ENCODE results near the gene GABARAP.
"Not testable (repeated sequence)": the region's sequence is repeated elsewhere in the genome, so short reads cannot be mapped to it uniquely, and the experiment has no call there.

The GABARAP gene

GRCh38 chr17:7246779-7247178 lies 4.5 kb upstream of the GABARAP start:
- Mint-ChIP-seq H3K9me3 (no peaks in the 10 kb centered on the region), H3K4me1 (peaks cover 40% of the 10 kb centered on the region), H3K27me3 (ENCODE audit: low read depth, poor library complexity) (no peaks in the 10 kb centered on the region), H3K27ac (no peak overlapping the region), H3K4me3 (no peak overlapping the region), H3K36me3 (ENCODE audit: low read depth) (peaks cover 24% of the 10 kb centered on the region)
- DNase-seq = no peak
- no peak for TF ChIP-seq CTCF (IDR thresholded peaks at IDR 0.05)

GRCh38 chr17:7243838-7244237 lies 1.6 kb upstream of the GABARAP start:
- not testable (repeated sequence) for DNase-seq; H3K9me3 Mint-ChIP-seq; H3K27me3 Mint-ChIP-seq (ENCODE audit: low read depth, poor library complexity)
- H3K27ac Mint-ChIP-seq = peak overlapping the region; percentile 98
- peaks cover 39% of the 10 kb centered on the region for H3K4me1 Mint-ChIP-seq
- peak overlapping the region; percentile 98 for H3K4me3 Mint-ChIP-seq
- peaks cover 40% of the 10 kb centered on the region for H3K36me3 Mint-ChIP-seq (ENCODE audit: low read depth)

GRCh38 chr17:7243453-7243729 lies 1.1 kb upstream of the GABARAP start:
- peaks cover 35% of the 10 kb centered on the region for H3K4me1 Mint-ChIP-seq
- peak overlapping the region; percentile 98 for H3K4me3 Mint-ChIP-seq
- H3K27ac Mint-ChIP-seq = peak overlapping the region; percentile 98
- no peak for TF ChIP-seq CTCF (IDR thresholded peaks at IDR 0.05)
- peaks cover 40% of the 10 kb centered on the region for H3K36me3 Mint-ChIP-seq (ENCODE audit: low read depth)
- no peaks in the 10 kb centered on the region for H3K9me3 Mint-ChIP-seq
- DNase-seq = no peak
- H3K27me3 Mint-ChIP-seq (ENCODE audit: low read depth, poor library complexity) = no peaks in the 10 kb centered on the region

GRCh38 chr17:7242717-7243452 lies 636 bp upstream of the GABARAP start:
- peak overlapping the region; percentile 98 for H3K4me3 Mint-ChIP-seq
- DNase-seq = peak; percentile 94

GRCh38 chr17:7241090-7241733 lies 1.0 kb downstream of the GABARAP start:
- H3K4me1 Mint-ChIP-seq = peaks cover 47% of the 10 kb centered on the region
- no peaks in the 10 kb centered on the region for H3K27me3 Mint-ChIP-seq (ENCODE audit: low read depth, poor library complexity)
- peak overlapping the region; percentile 100 for H3K27ac Mint-ChIP-seq

More at GRCh38 chr17:7242717-7243452, 636 bp upstream of the GABARAP start:
- peaks cover 40% of the 10 kb centered on the region for H3K36me3 Mint-ChIP-seq (ENCODE audit: low read depth)
- H3K27ac Mint-ChIP-seq = peak overlapping the region; percentile 100
- H3K27me3 Mint-ChIP-seq (ENCODE audit: low read depth, poor library complexity) = no peaks in the 10 kb centered on the region
- peaks cover 34% of the 10 kb centered on the region for H3K4me1 Mint-ChIP-seq
- H3K9me3 Mint-ChIP-seq = no peaks in the 10 kb centered on the region
- TF ChIP-seq CTCF (IDR thresholded peaks at IDR 0.05) = no peak

GRCh38 chr17:7240375-7240774 lies 1.9 kb downstream of the GABARAP start:
- DNase-seq = no peak
- Mint-ChIP-seq H3K27me3 (ENCODE audit: low read depth, poor library complexity) (no peaks in the 10 kb centered on the region), H3K27ac (peak overlapping the region; percentile 100), H3K4me3 (peak overlapping the region; percentile 98), H3K9me3 (no peaks in the 10 kb centered on the region), H3K36me3 (ENCODE audit: low read depth) (peaks cover 43% of the 10 kb centered on the region), H3K4me1 (peaks cover 55% of the 10 kb centered on the region)
- no peak for TF ChIP-seq CTCF (IDR thresholded peaks at IDR 0.05)

More at GRCh38 chr17:7241090-7241733, 1.0 kb downstream of the GABARAP start:
- Mint-ChIP-seq H3K9me3 (no peaks in the 10 kb centered on the region), H3K4me3 (peak overlapping the region; percentile 98), H3K36me3 (ENCODE audit: low read depth) (peaks cover 40% of the 10 kb centered on the region)
- no peak for TF ChIP-seq CTCF (IDR thresholded peaks at IDR 0.05)
- no peak for DNase-seq

Measured in nephron progenitor cell (in vitro differentiated cells).